SU-DHL-6 (cell line): ENCODE measurements around the gene PFN4.

Experiments
- CTCF ChIP-seq: fragments of 200-600 bp; sonication (generic); IDR thresholded peaks from one replicate; pipeline ENCODE4 v1.5.1; 2017; ENCODE audit warnings: antibody characterized with exemption, mild to moderate bottlenecking, low read length, moderate library complexity; ENCODE audit not compliant: insufficient read depth, poor library complexity, severe bottlenecking
- EZH2phosphoT487 ChIP-seq: fragments of 200-600 bp; sonication (generic), shearing (Covaris generic); conservative IDR thresholded peaks from 2 replicates; pipeline ENCODE4 v1.6.1; 2018; ENCODE audit warnings: mild to moderate bottlenecking, antibody characterized with exemption, low read length, moderate library complexity, mixed read lengths

DNA sequence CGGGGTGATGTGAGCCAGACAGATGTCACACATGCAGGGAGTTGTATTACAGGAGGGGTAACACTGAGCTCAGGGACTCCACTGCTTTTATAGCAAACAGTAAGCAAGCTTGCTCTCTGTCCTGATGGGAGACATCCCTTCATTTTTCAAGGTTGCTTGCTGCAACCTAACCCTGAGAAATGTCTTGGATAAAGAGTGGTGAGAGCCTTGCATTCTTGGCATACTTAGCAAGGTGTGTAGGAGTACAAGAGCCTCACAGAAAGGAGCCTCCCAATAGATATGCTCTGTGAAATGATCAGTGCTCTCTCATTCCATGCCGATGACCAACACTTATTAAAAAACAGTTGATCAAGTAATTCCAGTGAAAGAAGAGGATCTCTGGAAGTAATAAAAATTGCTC, 8.1 kb downstream of the PFN4 start:
- TF ChIP-seq CTCF (no peak), EZH2phosphoT487 (no peak)
